ENCODE results near the gene PTPN4. TPM values are rescaled to one million over a fixed set of nuclear protein-coding genes. Genes with fewer than 3 reads are reported as not detected.

Gene PTPN4
- total RNA-seq, 1 experiment from 2014 or later: 52.4 TPM

DNA sequence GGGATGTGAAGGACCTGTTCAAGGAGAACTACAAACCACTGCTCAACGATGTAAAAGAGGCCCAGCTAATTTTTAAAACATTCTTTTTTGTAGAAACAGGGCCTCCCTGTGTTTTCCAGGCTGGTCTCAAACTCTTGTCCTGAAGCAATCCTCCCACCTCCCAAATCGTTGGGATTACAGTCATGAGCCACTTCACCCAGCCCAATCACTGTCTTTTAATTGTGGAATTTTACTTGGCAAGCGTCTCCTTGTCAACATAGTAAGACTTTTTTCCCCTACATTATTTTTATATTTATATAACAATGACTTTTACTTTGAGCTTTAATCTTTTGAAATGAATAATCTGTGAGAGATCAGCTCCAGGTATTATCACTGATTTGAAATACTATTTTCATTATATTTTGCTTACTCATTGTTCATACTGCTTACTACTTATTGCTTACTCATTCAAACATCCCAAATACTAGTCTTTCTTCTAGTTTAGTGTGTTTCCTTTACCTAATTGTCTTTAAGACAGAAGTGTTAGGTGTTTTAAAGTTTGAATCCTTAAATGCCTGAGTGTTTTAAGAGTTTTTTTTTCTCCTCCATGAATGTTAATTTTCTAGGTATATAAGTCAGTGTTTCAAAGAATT, 48.9 kb downstream of the PTPN4 start:
- H3K27ac Mint-ChIP-seq (ENCODE audit: unreplicated experiment): no peak overlapping the region
- intact Hi-C loops (cut with micrococcal nuclease; ENCODE audit: unreplicated experiment): no loop called here
- TF ChIP-seq, protein P1, sequence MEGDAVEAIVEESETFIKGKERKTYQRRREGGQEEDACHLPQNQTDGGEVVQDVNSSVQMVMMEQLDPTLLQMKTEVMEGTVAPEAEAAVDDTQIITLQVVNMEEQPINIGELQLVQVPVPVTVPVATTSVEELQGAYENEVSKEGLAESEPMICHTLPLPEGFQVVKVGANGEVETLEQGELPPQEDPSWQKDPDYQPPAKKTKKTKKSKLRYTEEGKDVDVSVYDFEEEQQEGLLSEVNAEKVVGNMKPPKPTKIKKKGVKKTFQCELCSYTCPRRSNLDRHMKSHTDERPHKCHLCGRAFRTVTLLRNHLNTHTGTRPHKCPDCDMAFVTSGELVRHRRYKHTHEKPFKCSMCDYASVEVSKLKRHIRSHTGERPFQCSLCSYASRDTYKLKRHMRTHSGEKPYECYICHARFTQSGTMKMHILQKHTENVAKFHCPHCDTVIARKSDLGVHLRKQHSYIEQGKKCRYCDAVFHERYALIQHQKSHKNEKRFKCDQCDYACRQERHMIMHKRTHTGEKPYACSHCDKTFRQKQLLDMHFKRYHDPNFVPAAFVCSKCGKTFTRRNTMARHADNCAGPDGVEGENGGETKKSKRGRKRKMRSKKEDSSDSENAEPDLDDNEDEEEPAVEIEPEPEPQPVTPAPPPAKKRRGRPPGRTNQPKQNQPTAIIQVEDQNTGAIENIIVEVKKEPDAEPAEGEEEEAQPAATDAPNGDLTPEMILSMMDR (IDR thresholded peaks at IDR 0.05; ENCODE audit: unreplicated experiment): no peak
- BruUV-seq (replicated peaks): no TSS peak
- no peaks in the 10 kb centered on the region for H3K9me3 Mint-ChIP-seq (ENCODE audit: low read depth, unreplicated experiment)
- CTCF ChIA-PET: no interaction called here
- H3K4me1 Mint-ChIP-seq (ENCODE audit: low read depth, unreplicated experiment): peaks cover 4% of the 10 kb centered on the region
- no peak overlapping the region for H3K4me3 Mint-ChIP-seq (ENCODE audit: low read depth, unreplicated experiment)
- no peak for DNase-seq
- no peaks in the 10 kb centered on the region for H3K27me3 Mint-ChIP-seq (ENCODE audit: unreplicated experiment)
- H3K36me3 Mint-ChIP-seq (ENCODE audit: insufficient read depth, unreplicated experiment): peaks cover 15% of the 10 kb centered on the region

GRCh38 chr2:119809339-119810048, 49.8 kb downstream of the PTPN4 start:
- no peak overlapping the region for H3K4me3 Mint-ChIP-seq (ENCODE audit: low read depth, unreplicated experiment)
- TF ChIP-seq, protein P1 (IDR thresholded peaks at IDR 0.05; ENCODE audit: unreplicated experiment): no peak
- no peaks in the 10 kb centered on the region for H3K27me3 Mint-ChIP-seq (ENCODE audit: unreplicated experiment)
- DNase-seq: no peak
- peaks cover 15% of the 10 kb centered on the region for H3K36me3 Mint-ChIP-seq (ENCODE audit: insufficient read depth, unreplicated experiment)
- H3K4me1 Mint-ChIP-seq (ENCODE audit: low read depth, unreplicated experiment): no peaks in the 10 kb centered on the region
- H3K9me3 Mint-ChIP-seq (ENCODE audit: low read depth, unreplicated experiment): no peaks in the 10 kb centered on the region
- no TSS peak for BruUV-seq (replicated peaks)
- intact Hi-C loops (cut with micrococcal nuclease; ENCODE audit: unreplicated experiment): no loop called here
- no peak overlapping the region for H3K27ac Mint-ChIP-seq (ENCODE audit: unreplicated experiment)
- CTCF ChIA-PET: no interaction called here

DNA sequence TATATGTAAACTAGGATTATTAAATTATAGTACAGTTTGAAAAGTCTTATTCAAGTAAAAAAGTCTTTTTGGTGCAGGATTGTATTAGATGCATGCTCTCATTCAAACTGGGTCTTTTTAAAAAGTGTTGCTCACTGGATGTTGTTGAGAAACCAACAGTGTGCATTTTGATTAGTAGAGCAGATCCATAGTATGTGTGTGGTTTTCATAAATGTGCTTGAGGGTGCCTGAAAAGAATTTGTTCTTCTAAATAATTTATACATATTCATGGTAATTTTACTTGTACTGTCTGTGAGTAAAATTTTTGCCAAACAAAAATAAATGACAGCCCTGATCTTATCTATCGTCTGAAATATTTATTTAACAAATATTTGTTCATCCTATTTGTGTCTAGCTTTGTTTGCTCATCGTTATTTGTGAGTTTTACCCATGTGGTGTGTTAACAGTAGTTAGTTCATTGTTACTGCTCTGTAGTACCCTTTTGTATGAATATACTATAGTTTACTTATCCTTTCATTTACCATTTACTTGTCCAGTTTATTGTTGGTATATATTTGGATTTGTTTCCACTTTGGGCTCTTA, 50.4 kb downstream of the PTPN4 start:
- H3K4me1 Mint-ChIP-seq (ENCODE audit: low read depth, unreplicated experiment): no peaks in the 10 kb centered on the region
- H3K27me3 Mint-ChIP-seq (ENCODE audit: unreplicated experiment): no peaks in the 10 kb centered on the region
- intact Hi-C loops (cut with micrococcal nuclease; ENCODE audit: unreplicated experiment): no loop called here
- no peaks in the 10 kb centered on the region for H3K9me3 Mint-ChIP-seq (ENCODE audit: low read depth, unreplicated experiment)
- no peak overlapping the region for H3K27ac Mint-ChIP-seq (ENCODE audit: unreplicated experiment)
- no TSS peak for BruUV-seq (replicated peaks)
- DNase-seq: no peak
- no peak overlapping the region for H3K4me3 Mint-ChIP-seq (ENCODE audit: low read depth, unreplicated experiment)
- TF ChIP-seq, protein P1 (IDR thresholded peaks at IDR 0.05; ENCODE audit: unreplicated experiment): no peak
- peaks cover 15% of the 10 kb centered on the region for H3K36me3 Mint-ChIP-seq (ENCODE audit: insufficient read depth, unreplicated experiment)
- CTCF ChIA-PET: no interaction called here

DNA sequence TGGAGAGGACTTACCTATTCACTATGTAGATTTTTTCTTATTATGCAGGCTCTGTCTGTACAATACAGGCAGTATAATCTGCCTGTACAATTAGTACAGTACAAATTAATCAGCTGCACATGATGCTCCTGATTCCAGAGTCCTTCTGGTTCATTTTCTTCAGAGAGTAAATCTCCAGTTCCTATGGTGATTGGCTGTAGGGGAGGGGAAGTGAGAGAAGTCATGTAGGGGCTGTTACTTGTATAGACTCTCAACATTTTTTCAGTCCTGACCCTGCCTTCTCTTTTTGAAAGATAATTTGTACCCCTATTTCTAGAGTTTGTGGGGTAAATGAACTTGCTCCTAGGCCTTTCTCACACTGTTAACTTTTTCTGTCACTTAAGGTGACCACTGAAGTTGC, 54.5 kb downstream of the PTPN4 start:
- Mint-ChIP-seq H3K36me3 (ENCODE audit: insufficient read depth, unreplicated experiment) (peaks cover 6% of the 10 kb centered on the region), H3K4me1 (ENCODE audit: low read depth, unreplicated experiment) (no peaks in the 10 kb centered on the region), H3K27me3 (ENCODE audit: unreplicated experiment) (no peaks in the 10 kb centered on the region), H3K4me3 (ENCODE audit: low read depth, unreplicated experiment) (no peak overlapping the region), H3K27ac (ENCODE audit: unreplicated experiment) (no peak overlapping the region), H3K9me3 (ENCODE audit: low read depth, unreplicated experiment) (peaks cover 5% of the 10 kb centered on the region)
- BruUV-seq (replicated peaks): no TSS peak
- intact Hi-C loops (cut with micrococcal nuclease; ENCODE audit: unreplicated experiment): no loop called here
- DNase-seq: no peak
- CTCF ChIA-PET: no interaction called here
- TF ChIP-seq, protein P1 (IDR thresholded peaks at IDR 0.05; ENCODE audit: unreplicated experiment): no peak

All from Calu3 (cell line).